Suprapubic skin (tissue), 4 donors: ENCODE measurements around the gene MRPL3. TPM values are rescaled to one million over a fixed set of nuclear protein-coding genes. Genes with fewer than 3 reads are reported as not detected.

Experiments used
- DNase-seq, 2 donors: peaks; one replicate each; pipeline ENCODE4 v3.0.0-alpha.2; 2019; ENCODE audit warnings: low spot score in 2 of 2
- H3K27ac ChIP-seq: fragments of 200-600 bp; sonication (generic); one replicate; pipeline ENCODE4 v1.5.1; 2019
- H3K27me3 ChIP-seq: fragments of 200-600 bp; sonication (generic); one replicate; pipeline ENCODE4 v1.5.1; 2019
- H3K36me3 ChIP-seq: fragments of 200-600 bp; sonication (generic); one replicate; pipeline ENCODE4 v1.5.1; 2019
- H3K4me1 ChIP-seq: fragments of 200-600 bp; sonication (generic); one replicate; pipeline ENCODE4 v1.5.1; 2019
- H3K4me3 ChIP-seq: fragments of 200-600 bp; sonication (generic); one replicate; pipeline ENCODE4 v1.5.1; 2019; ENCODE audit warnings: mild to moderate bottlenecking
- H3K9me3 ChIP-seq: fragments of 200-600 bp; sonication (generic); one replicate; pipeline ENCODE4 v1.5.1; 2019
- EP300 ChIP-seq: sonication (generic); formaldehyde crosslinking; IDR thresholded peaks from one replicate; pipeline ENCODE4 v1.6.1; 2017; ENCODE audit warnings: antibody characterized with exemption
- POLR2A ChIP-seq, 2 donors: fragments of 450-650 bp; IDR thresholded peaks; one replicate each; pipeline ENCODE4 v1.6.1; 2017; ENCODE audit warnings: antibody characterized with exemption in 2 of 2, mild to moderate bottlenecking in 2 of 2, moderate library complexity in 2 of 2
- POLR2AphosphoS5 ChIP-seq, 3 donors: sonication (generic); formaldehyde crosslinking; IDR thresholded peaks; one replicate each; pipeline ENCODE4 v1.6.1; 2017; ENCODE audit warnings: antibody characterized with exemption in 3 of 3
- WGBS: methylation state at CpG from one replicate; pipeline ENCODE4 v1.1.5; 2018; 5-methylcytosine and 5-hydroxymethylcytosine counted together
- total RNA-seq, 4 donors: library from RNA; depleted of rRNA; stranded (reverse); fragments of >200 nt; gene quantifications; one replicate each; pipeline ENCODE4 v1.1.0, GENCODE V29; 2016
- TF ChIP-seq, protein P1 (sequence below), 2 donors: fragments of 200-600 bp in 1 of 2; fragments of 450-650 bp in 1 of 2; sonication (generic) in 1 of 2; IDR thresholded peaks; one replicate each; pipeline ENCODE4 v1.5.1; 2016 to 2019; ENCODE audit warnings: antibody characterized with exemption in 2 of 2, mild to moderate bottlenecking in 1 of 2, moderate library complexity in 1 of 2

MRPL3 gene
- total RNA-seq, result 10 to 100 TPM; 55.4 to 71.9 (median 67.8) TPM

DNA sequence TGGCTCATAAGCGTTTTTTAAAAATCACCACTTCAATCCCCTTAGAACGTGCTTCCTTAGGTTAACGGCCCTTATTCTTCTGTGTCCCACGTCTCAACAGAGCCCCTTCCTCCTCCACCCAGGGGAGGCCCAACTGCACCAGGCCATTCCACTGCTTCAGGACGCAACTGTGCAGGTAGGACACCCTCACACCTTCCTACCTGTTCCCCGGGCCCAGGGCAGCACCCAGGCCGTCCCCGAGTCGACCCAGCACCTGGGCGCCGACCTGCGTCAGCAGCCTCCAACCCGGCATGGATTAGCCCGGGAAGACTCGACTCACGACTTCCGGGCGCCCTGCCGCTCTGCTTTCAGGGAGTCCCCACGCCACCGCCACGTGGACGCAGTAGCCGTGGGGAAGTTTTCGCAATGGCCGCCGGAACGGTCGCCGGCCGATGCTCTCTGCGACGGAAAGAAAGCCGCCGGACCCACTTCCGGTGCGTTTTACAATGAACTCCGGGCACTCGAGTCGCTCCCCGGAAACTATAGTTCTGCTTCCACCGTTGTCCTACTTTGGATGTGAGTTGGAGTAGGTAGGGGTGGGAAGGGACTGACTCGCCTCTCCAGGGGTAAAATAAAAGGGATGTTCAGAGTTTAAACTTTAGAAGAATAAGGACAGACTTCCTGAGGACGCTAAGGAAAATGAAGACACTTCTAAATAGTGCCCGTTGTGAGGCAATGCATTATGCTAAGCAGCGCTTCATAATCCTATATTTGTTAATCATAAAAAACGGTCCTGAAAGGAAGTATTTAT lies at the start of gene MRPL3:
Gene MRPL3, minus strand, starts transcription at position 442 of the 790 bp plus-strand sequence. Its CDS starts 150 bp downstream, at position 292.
- WGBS, result 4% methylated on average over 16 of the region's 47 CpGs
- no peaks in the 10 kb centered on the region for H3K9me3 ChIP-seq

DNA sequence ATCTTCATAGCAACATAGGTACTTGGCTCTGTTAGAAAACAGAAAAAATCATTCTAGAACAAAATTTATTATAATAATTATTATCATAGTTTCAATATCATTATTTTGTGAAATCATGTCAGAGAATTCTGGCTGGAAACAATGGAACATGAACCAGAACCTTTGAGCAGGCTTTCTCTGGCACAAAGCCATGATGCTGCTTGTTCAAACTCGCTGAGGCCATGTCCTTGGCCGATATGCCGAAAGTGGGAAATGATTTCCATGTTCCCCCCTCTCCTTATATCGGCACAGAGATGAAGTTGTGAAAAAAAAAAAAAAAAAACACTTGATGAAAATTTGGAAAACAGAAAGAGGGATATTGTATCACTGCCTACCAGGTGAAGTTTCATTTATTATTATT lies 49.0 kb upstream of the MRPL3 start:
- TF ChIP-seq POLR2AphosphoS5 (IDR thresholded peaks at IDR 0.05), result no peak
- TF ChIP-seq, protein P1, sequence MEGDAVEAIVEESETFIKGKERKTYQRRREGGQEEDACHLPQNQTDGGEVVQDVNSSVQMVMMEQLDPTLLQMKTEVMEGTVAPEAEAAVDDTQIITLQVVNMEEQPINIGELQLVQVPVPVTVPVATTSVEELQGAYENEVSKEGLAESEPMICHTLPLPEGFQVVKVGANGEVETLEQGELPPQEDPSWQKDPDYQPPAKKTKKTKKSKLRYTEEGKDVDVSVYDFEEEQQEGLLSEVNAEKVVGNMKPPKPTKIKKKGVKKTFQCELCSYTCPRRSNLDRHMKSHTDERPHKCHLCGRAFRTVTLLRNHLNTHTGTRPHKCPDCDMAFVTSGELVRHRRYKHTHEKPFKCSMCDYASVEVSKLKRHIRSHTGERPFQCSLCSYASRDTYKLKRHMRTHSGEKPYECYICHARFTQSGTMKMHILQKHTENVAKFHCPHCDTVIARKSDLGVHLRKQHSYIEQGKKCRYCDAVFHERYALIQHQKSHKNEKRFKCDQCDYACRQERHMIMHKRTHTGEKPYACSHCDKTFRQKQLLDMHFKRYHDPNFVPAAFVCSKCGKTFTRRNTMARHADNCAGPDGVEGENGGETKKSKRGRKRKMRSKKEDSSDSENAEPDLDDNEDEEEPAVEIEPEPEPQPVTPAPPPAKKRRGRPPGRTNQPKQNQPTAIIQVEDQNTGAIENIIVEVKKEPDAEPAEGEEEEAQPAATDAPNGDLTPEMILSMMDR (IDR thresholded peaks at IDR 0.05), result no peak
- TF ChIP-seq EP300, result no peak
- TF ChIP-seq POLR2A (IDR thresholded peaks at IDR 0.05), result no peak
- Histone ChIP-seq H3K27me3 (no peaks in the 10 kb centered on the region), H3K27ac (no peak overlapping the region), H3K4me3 (no peak overlapping the region), H3K4me1 (no peaks in the 10 kb centered on the region), H3K36me3 (no peaks in the 10 kb centered on the region), H3K9me3 (no peaks in the 10 kb centered on the region)
- WGBS, result 43% methylated on average over 4 of the region's 4 CpGs
- DNase-seq, result no peak

More for the DNA sequence above, at the start of gene MRPL3:
- Histone ChIP-seq H3K27me3 (peaks cover 5% of the 10 kb centered on the region), H3K27ac (peak within 1 kb of the TSS; percentile 85), H3K4me1 (peaks cover 23% of the 10 kb centered on the region), H3K4me3 (peak within 1 kb of the TSS; percentile 90), H3K36me3 (peaks cover 26% of the 10 kb centered on the region)
- DNase-seq, result peak; percentile 90 to 92
- TF ChIP-seq EP300 (no peak), POLR2A (IDR thresholded peaks at IDR 0.05) (peak in 1 of 2 donors; percentile 41), POLR2AphosphoS5 (IDR thresholded peaks at IDR 0.05) (peak; percentile 19 to 88 (median 71))
- TF ChIP-seq, protein P1 (IDR thresholded peaks at IDR 0.05), result no peak

DNA sequence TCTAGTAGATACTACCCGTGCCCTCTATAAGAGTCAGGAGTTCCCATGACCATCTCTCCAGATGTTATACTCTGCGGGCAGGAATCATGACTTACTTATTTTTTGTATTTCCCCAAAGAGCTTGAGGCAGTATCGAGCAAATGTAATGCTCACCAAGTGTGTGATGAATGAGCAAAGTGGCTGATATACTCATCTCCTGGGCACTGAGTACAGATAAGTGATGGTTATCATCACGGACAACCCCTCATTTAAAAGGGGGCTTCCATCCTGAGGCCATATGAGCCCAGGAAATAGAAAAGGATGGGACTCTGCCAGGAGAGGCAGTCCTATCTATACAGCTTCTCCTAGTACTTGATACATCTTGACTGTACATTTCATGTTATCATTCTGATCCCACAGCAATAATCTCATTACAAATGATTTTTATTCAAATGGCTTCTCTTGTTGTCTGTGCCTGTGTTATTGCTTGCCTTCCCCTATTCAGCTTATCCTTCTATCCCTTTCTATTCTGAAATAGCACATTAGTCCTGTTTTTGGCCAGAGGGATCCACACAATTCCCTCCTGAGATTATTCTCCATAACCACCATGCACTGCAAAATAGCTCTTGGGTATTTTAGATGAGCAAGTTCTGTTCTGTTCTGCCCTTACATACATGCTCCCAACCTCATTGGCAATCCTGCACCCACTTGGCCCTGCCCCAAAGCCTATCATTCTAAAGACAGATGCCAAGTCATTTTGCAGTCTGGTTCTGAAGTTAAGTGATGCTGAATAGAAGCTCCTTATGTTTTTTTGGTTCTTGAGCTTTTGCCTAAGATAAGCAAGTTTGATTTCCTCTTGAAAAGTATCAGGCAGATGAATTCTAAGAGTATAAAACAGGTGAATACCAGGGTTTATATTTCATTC lies 48.0 kb upstream of the MRPL3 start:
- Histone ChIP-seq H3K4me3 (no peak overlapping the region), H3K27me3 (no peaks in the 10 kb centered on the region), H3K4me1 (no peaks in the 10 kb centered on the region), H3K36me3 (no peaks in the 10 kb centered on the region), H3K9me3 (no peaks in the 10 kb centered on the region), H3K27ac (no peak overlapping the region)
- 47% methylated on average over 4 of the region's 4 CpGs for WGBS
- DNase-seq, result no peak
- TF ChIP-seq POLR2AphosphoS5 (IDR thresholded peaks at IDR 0.05) (no peak), EP300 (no peak), POLR2A (IDR thresholded peaks at IDR 0.05) (no peak)
- TF ChIP-seq, protein P1 (IDR thresholded peaks at IDR 0.05), result no peak

DNA sequence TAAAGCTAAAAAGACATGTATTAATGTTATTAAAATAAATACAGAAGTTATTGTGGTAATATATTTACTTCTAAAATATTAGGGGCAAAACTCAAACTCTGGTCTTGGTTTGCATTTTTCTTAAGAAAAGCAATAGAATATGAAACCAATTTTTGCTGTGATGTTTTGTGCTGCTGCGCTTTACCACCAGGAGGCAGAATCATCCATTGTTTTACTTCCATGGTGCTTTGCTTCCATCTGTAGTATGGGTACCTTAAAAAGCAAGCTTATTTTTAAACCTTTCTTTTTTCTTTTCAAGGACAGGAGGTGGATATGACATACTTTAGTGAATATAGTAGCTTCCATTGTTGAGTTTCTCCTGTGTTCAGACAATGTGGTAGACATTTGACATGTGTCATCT lies 46.6 kb upstream of the MRPL3 start:
- H3K4me1 ChIP-seq, result no peaks in the 10 kb centered on the region
- no peak overlapping the region for H3K27ac ChIP-seq
- H3K4me3 ChIP-seq, result no peak overlapping the region
- no peak for TF ChIP-seq POLR2AphosphoS5 (IDR thresholded peaks at IDR 0.05)
- no peak for TF ChIP-seq EP300
- TF ChIP-seq POLR2A (IDR thresholded peaks at IDR 0.05), result no peak
- TF ChIP-seq, protein P1 (IDR thresholded peaks at IDR 0.05), result no peak
- H3K27me3 ChIP-seq, result no peaks in the 10 kb centered on the region
- H3K36me3 ChIP-seq, result no peaks in the 10 kb centered on the region
- H3K9me3 ChIP-seq, result no peaks in the 10 kb centered on the region
- 93% methylated on average over 1 of the region's 1 CpG for WGBS
- DNase-seq, result no peak

DNA sequence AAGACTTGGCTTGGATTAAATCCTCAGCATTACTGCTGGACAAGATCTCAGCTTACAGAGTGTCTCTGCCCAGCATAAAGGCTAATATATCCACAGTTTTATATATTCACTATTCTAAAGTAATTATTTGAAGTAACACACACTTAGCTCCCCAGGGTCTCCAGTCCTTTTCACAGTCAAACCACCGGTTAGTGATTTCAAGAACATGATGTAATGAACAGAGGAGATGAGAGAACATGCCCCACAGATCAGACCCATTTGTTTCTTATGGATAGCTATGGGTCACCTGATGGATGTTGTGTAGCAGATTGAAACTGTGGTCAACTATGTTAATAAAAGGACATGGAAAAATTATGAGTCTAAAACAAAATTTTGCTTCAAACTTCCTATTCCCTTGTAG lies 44.8 kb upstream of the MRPL3 start:
- no peaks in the 10 kb centered on the region for H3K27me3 ChIP-seq
- no peak overlapping the region for H3K4me3 ChIP-seq
- H3K9me3 ChIP-seq, result no peaks in the 10 kb centered on the region
- no peak for TF ChIP-seq POLR2AphosphoS5 (IDR thresholded peaks at IDR 0.05)
- TF ChIP-seq, protein P1 (IDR thresholded peaks at IDR 0.05), result no peak
- no peak for TF ChIP-seq EP300
- TF ChIP-seq POLR2A (IDR thresholded peaks at IDR 0.05), result no peak
- no peaks in the 10 kb centered on the region for H3K4me1 ChIP-seq
- no peak for DNase-seq
- H3K36me3 ChIP-seq, result no peaks in the 10 kb centered on the region
- H3K27ac ChIP-seq, result no peak overlapping the region
- 97% methylated on average over 1 of the region's 1 CpG for WGBS
